ENCODE data around the gene PLA2G15. TPM values are rescaled to one million over a fixed set of nuclear protein-coding genes. Genes with fewer than 3 reads are reported as not detected.

PLA2G15 gene
- total RNA-seq, 4 donors from 2014 or later = 4.5 to 18.0 (median 11.7) TPM

GRCh38 chr16:68223072-68223471, 22.1 kb upstream of the PLA2G15 start:
- no peak overlapping the region for H3K4me3 ChIP-seq
- no peaks in the 10 kb centered on the region for H3K9me3 ChIP-seq
- no peaks in the 10 kb centered on the region for H3K27me3 ChIP-seq
- peaks cover 0 to 18% of the 10 kb centered on the region in 2 donors for H3K36me3 ChIP-seq
- ATAC-seq = no peak
- no peak for TF ChIP-seq CTCF (IDR thresholded peaks at IDR 0.05)
- no peak for TF ChIP-seq POLR2A (IDR thresholded peaks at IDR 0.05)
- TF ChIP-seq POLR2AphosphoS5 (IDR thresholded peaks at IDR 0.05) = no peak
- TF ChIP-seq EP300 (IDR thresholded peaks at IDR 0.05) = no peak
- WGBS, 2 donors (ENCODE audit: low coverage in 1 of 2) = 17 to 30% methylated on average over 1 of the region's 1 CpG
- H3K27ac ChIP-seq = peak overlapping the region in 2 of 4 donors; percentile 15 to 19
- H3K4me1 ChIP-seq = peaks cover 0 to 17% (median 0%) of the 10 kb centered on the region in 3 donors

- H3K4me1 ChIP-seq = peaks cover 0 to 36% (median 5%) of the 10 kb centered on the region in 3 donors
- H3K27me3 ChIP-seq = no peaks in the 10 kb centered on the region
- TF ChIP-seq POLR2AphosphoS5 (IDR thresholded peaks at IDR 0.05) (no peak), EP300 (IDR thresholded peaks at IDR 0.05) (no peak), CTCF (IDR thresholded peaks at IDR 0.05) (no peak), POLR2A (IDR thresholded peaks at IDR 0.05) (no peak)
- no peak overlapping the region for H3K4me3 ChIP-seq
- ATAC-seq = no peak
- peaks cover 0 to 34% of the 10 kb centered on the region in 2 donors for H3K36me3 ChIP-seq
- H3K27ac ChIP-seq = no peak overlapping the region
- no peaks in the 10 kb centered on the region for H3K9me3 ChIP-seq
- 84 to 90% methylated on average over 2 to 4 of the region's 4 CpGs for WGBS, 2 donors (ENCODE audit: low coverage in 1 of 2)
Observed at GRCh38 chr16:68226116-68226515, 19.1 kb upstream of the PLA2G15 start.

GRCh38 chr16:68227183-68227793, 17.9 kb upstream of the PLA2G15 start:
- H3K9me3 ChIP-seq = no peaks in the 10 kb centered on the region
- H3K4me1 ChIP-seq = peaks cover 0 to 36% (median 5%) of the 10 kb centered on the region in 3 donors
- 69 to 83% methylated on average over 1 to 2 of the region's 3 CpGs for WGBS, 2 donors (ENCODE audit: low coverage in 1 of 2)
- ATAC-seq = no peak
- no peak overlapping the region for H3K4me3 ChIP-seq
- peaks cover 0 to 46% of the 10 kb centered on the region in 2 donors for H3K36me3 ChIP-seq
- no peak overlapping the region for H3K27ac ChIP-seq
- no peaks in the 10 kb centered on the region for H3K27me3 ChIP-seq
- TF ChIP-seq EP300 (IDR thresholded peaks at IDR 0.05) (no peak), POLR2A (IDR thresholded peaks at IDR 0.05) (no peak), POLR2AphosphoS5 (IDR thresholded peaks at IDR 0.05) (no peak), CTCF (IDR thresholded peaks at IDR 0.05) (no peak)

- ATAC-seq = no peak
- peaks cover 0 to 48% of the 10 kb centered on the region in 2 donors for H3K36me3 ChIP-seq
- peaks cover 0 to 29% (median 5%) of the 10 kb centered on the region in 3 donors for H3K4me1 ChIP-seq
Observed at GRCh38 chr16:68227850-68228553, 17.2 kb upstream of the PLA2G15 start.

More at GRCh38 chr16:68227850-68228553, 17.2 kb upstream of the PLA2G15 start:
- H3K4me3 ChIP-seq = no peak overlapping the region
- WGBS, 2 donors (ENCODE audit: low coverage in 1 of 2) = 53% methylated on average over 2 of the region's 2 CpGs; no CpG with 5 or more reads in 1 of the 2 donors
- no peak for TF ChIP-seq POLR2AphosphoS5 (IDR thresholded peaks at IDR 0.05)
- TF ChIP-seq CTCF (IDR thresholded peaks at IDR 0.05) = no peak
- no peak for TF ChIP-seq POLR2A (IDR thresholded peaks at IDR 0.05)
- TF ChIP-seq EP300 (IDR thresholded peaks at IDR 0.05) = no peak
- H3K9me3 ChIP-seq = no peaks in the 10 kb centered on the region
- H3K27ac ChIP-seq = no peak overlapping the region
- no peaks in the 10 kb centered on the region for H3K27me3 ChIP-seq

Measured in gastroesophageal sphincter (tissue), 4 donors.